Dedifferentiated amniotic fluid mesenchymal stem cell (primary cell): ENCODE measurements around the gene LDHAL6A.
"Not testable (repeated sequence)": the region's sequence is repeated elsewhere in the genome, so short reads cannot be mapped to it uniquely, and the experiment has no call there.

Source experiments
- DNase-seq: peaks from one replicate; pipeline ENCODE4 v3.0.0-alpha.2; 2016; ENCODE audit errors: extremely low spot score

Gene LDHAL6A

DNA sequence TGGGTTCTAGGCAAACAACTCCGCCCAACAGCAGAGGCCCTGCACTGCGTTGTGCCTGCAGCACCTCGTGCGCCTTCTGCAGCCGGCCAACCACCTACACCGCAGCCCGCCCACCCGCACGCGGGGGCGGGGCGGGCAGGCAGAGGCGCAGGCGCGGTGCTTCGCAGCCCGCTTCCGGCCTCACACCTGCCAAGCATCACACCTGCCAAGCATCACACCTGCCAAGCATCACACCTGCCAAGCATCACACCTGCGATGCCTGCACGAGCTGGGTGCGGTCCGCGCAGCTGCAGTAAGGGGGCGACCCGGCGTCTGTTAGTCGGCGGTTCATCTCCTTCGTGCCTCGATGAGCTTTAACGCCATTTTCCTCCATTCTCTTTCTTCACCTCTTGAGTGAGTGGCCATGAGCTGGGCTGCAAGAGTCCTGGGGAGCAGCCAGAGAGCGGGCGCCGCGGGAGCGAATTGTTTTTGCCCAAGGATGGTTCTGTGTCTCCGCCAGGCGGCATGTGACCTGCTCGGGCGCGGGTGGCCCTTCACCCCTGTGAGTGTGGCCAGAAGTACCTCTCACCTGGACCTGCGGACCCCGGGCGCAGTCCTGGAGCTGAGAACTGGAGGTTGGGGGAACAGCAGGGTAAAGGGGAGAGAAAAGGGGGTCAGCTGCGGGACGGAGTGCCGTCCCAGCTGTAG is at the start of gene LDHAL6A:
Gene LDHAL6A, plus strand, starts transcription at position 171 of the 687 bp plus-strand sequence. CDS start 825 bp downstream, outside the sequence.
- no peak for DNase-seq

DNA sequence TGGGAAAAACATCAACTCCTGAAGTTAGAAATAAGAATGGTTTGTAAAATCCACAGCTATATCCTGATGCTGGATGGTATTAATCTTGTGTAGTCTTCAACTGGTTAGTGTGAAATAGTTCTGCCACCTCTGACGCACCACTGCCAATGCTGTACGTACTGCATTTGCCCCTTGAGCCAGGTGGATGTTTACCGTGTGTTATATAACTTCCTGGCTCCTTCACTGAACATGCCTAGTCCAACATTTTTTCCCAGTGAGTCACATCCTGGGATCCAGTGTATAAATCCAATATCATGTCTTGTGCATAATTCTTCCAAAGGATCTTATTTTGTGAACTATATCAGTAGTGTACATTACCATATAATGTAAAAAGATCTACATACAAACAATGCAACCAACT is 48.3 kb upstream of the LDHAL6A start:
- DNase-seq: not testable (repeated sequence)

GRCh38 chr11:18408558-18409291 is 46.9 kb upstream of the LDHAL6A start:
- no peak for DNase-seq

GRCh38 chr11:18416459-18416858 is 39.2 kb upstream of the LDHAL6A start:
- no peak for DNase-seq

DNA sequence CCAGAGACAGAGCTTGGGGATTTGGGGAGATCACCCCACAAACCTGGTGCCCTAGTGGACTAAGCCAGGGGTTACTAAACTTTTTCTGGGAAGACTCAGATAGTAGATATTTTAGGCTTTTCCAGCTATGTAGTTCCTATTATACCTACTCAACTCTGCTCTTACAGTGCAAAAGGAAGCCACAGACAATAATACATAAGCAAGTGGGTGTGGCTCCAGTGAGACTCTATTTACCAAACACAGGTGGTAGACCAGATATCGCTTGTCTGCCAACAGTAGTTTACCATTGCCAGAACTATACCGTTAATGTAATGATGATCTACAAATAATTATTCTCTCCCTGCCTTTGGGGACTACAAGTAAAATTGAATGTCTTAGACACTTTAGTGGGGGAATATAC is 36.6 kb upstream of the LDHAL6A start:
- no peak for DNase-seq

- DNase-seq: no peak
Measured at GRCh38 chr11:18420067-18420466, 35.6 kb upstream of the LDHAL6A start.

GRCh38 chr11:18427240-18427639 is 28.4 kb upstream of the LDHAL6A start:
- no peak for DNase-seq

- DNase-seq: no peak
Measured at GRCh38 chr11:18429332-18429731, 26.3 kb upstream of the LDHAL6A start.

DNA sequence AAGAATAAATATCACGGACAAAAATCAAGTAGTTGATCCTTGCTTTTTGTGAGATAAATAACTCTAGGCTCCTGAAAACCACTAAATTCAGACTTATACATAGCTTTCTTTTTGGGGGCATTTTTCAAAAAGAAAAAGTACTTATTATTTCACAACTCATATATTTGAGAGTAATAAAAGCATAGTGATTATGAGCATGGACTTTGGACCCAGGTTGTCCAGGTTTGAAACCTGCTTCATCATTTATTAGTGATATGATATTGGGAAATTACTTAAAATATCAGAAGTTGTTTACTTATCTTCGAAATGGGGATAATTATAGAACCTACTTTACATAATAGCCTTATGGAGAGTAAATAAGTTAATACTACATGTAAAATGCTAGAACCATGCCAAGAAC is 17.0 kb upstream of the LDHAL6A start:
- DNase-seq: no peak

GRCh38 chr11:18449251-18449650 is 6.4 kb upstream of the LDHAL6A start:
- no peak for DNase-seq

- no peak for DNase-seq
Measured at GRCh38 chr11:18452927-18453326, 2.7 kb upstream of the LDHAL6A start.

DNA sequence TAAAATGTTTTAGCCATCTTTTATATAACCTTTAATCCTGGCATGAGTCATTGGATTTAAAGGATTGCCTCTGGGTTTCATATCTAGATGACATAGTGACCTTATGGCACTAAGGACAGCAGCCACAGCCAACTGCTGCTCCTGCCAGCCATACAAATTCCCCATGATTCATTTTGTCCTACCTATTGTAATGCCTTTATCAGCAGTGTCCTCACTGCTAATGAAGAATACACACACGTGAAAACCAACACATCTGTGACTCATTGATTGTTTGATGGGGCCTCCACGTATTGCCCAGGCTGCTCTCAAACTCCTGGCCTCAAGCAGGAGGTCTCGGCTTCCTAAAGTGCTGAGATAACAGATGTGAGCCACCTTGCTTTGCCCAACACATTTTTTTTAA is 1.8 kb downstream of the LDHAL6A start:
- DNase-seq: no peak

- no peak for DNase-seq
Measured at GRCh38 chr11:18459634-18460033, 4.0 kb downstream of the LDHAL6A start.

DNA sequence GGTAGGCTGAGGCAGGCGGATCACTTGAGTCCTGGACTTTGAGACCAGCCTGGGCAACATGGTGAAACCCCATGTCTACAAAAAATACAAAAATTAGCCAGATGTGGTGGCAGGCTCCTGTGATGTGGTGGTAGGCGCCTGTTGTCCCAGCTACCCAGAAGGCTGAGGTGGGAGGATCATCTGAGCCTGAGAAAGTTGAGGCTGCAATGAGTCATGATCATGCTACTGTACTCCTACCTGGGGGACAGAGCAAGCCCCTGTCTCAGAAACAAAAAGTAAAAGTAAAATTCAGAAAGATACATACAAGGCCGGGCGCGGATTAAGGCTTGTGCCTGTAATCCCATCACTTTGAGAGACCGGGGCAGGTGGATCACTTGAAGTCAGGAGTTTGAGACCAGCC is 6.3 kb downstream of the LDHAL6A start:
- no peak for DNase-seq

DNA sequence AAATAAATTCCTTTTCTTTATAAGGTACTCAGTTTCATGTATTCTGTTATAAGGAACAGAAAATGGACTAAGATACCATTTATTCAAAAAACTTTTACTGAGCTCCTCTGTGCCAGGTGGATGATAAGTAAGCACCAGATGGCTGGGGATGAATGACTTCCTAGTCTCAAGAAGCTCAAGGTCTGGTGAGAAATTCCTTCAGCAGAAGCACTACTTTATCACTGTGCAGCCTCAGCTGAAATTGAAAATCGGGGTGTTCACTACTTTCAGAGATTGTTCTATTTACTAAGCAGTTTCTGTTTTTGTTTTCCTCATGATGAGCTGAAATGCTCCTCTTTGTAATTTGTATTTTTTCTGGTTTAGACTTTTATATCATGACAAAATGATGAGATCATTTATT is 7.8 kb downstream of the LDHAL6A start:
- no peak for DNase-seq

GRCh38 chr11:18466402-18466801 is 10.7 kb downstream of the LDHAL6A start:
- DNase-seq: no peak

- DNase-seq: no peak
Measured at GRCh38 chr11:18468059-18468458, 12.4 kb downstream of the LDHAL6A start.

DNA sequence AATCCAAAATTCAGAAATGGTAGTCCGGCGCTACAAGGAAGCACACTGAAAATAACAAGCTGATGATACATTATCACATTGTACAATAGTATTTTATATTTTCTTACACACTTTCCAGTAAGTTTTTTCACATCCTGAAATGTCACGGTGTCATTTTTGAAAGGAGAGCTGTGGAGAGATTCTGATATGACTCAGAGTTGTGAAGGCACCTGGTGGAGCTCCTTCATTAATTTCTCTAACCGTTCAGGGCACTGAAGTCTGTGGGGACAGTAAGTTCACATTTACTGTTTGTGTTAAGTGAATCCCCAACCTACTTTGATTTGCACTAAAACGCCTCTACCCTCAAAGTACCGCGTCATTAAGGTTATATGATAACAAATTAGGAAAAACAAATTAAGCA is 13.3 kb downstream of the LDHAL6A start:
- DNase-seq: no peak

- no peak for DNase-seq
Measured at GRCh38 chr11:18471995-18472394, 16.3 kb downstream of the LDHAL6A start.

DNA sequence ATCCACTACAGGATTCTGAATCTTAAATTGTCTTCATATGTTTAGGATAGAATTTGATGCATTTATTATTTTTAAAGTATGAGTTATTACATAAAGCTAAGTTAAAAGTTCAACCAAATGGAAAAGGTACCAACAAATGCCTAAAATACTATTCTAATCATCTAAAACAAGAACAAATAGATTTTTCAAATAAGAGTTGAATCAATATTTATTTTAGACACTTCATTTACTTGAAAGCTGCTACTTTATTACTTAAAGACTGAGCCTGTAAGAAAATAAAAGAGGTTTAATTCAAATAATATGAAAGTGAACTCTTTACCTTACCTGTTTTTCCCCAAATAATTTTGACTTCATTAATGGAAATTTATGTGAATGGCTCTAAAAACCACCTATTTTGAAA is 16.9 kb downstream of the LDHAL6A start:
- DNase-seq: no peak

GRCh38 chr11:18479063-18479462 is 23.4 kb downstream of the LDHAL6A start:
- DNase-seq: no peak

GRCh38 chr11:18485913-18486528 is 30.4 kb downstream of the LDHAL6A start:
- no peak for DNase-seq

GRCh38 chr11:18490319-18490718 is 34.7 kb downstream of the LDHAL6A start:
- no peak for DNase-seq
